ENCODE results near the gene RSPH9. TPM values are rescaled to one million over a fixed set of nuclear protein-coding genes. Genes with fewer than 3 reads are reported as not detected.

Gene RSPH9
- total RNA-seq, 6 experiments from 2014 or later: not detected

GRCh38 chr6:43714311-43715055 lies 69.6 kb downstream of the RSPH9 start:
- WGBS (ENCODE audit: insufficient coverage, low coverage, low lambda C conversion rate, missing lambda C conversion rate): 33% methylated on average over 3 of the region's 9 CpGs
- Histone ChIP-seq H3K9me3 (no peaks in the 10 kb centered on the region), H3K36me3 (no peaks in the 10 kb centered on the region), H3K27me3 (no peaks in the 10 kb centered on the region), H3K27ac (no peak overlapping the region), H3K4me1 (no peaks in the 10 kb centered on the region), H3K4me3 (no peak overlapping the region)
- intact Hi-C loops (cut with DNase I): loop anchor here in 1 of 2 donors (10.0 kb wide), 1 partner anchor 50 kb away; no protein-coding TSS in a partner anchor
- no peak for TF ChIP-seq CTCF (IDR thresholded peaks at IDR 0.05)
- TF ChIP-seq POLR2A (IDR thresholded peaks at IDR 0.05): no peak
- no peak for DNase-seq
- ATAC-seq: no peak

- Histone ChIP-seq H3K27me3 (no peaks in the 10 kb centered on the region), H3K4me3 (no peak overlapping the region), H3K9me3 (no peaks in the 10 kb centered on the region), H3K27ac (no peak overlapping the region), H3K4me1 (no peaks in the 10 kb centered on the region), H3K36me3 (no peaks in the 10 kb centered on the region)
- DNase-seq (no peak), ATAC-seq (no peak)
- TF ChIP-seq POLR2A (IDR thresholded peaks at IDR 0.05): no peak
- WGBS (ENCODE audit: insufficient coverage, low coverage, low lambda C conversion rate, missing lambda C conversion rate): 60% methylated on average over 2 of the region's 5 CpGs
- intact Hi-C loops (cut with DNase I): loop anchor here in 1 of 2 donors (10.0 kb wide), 1 partner anchor 50 kb away; no protein-coding TSS in a partner anchor
Measured at GRCh38 chr6:43715056-43715788, 70.4 kb downstream of the RSPH9 start.

- H3K4me1 ChIP-seq: no peaks in the 10 kb centered on the region
- H3K36me3 ChIP-seq: no peaks in the 10 kb centered on the region
- intact Hi-C loops (cut with DNase I): loop anchor here in 1 of 2 donors (10.0 kb wide), 1 partner anchor 49 kb away; no protein-coding TSS in a partner anchor
- no peaks in the 10 kb centered on the region for H3K9me3 ChIP-seq
- 73% methylated on average over 3 of the region's 9 CpGs for WGBS (ENCODE audit: insufficient coverage, low coverage, low lambda C conversion rate, missing lambda C conversion rate)
- no peaks in the 10 kb centered on the region for H3K27me3 ChIP-seq
- TF ChIP-seq CTCF (IDR thresholded peaks at IDR 0.05): no peak
- no peak for TF ChIP-seq POLR2A (IDR thresholded peaks at IDR 0.05)
- no peak overlapping the region for H3K27ac ChIP-seq
- ATAC-seq: no peak
- H3K4me3 ChIP-seq: no peak overlapping the region
- DNase-seq: no peak
Measured at GRCh38 chr6:43716099-43716498, 71.3 kb downstream of the RSPH9 start.

- H3K27ac ChIP-seq: no peak overlapping the region
- TF ChIP-seq CTCF (IDR thresholded peaks at IDR 0.05) (no peak), POLR2A (IDR thresholded peaks at IDR 0.05) (no peak)
- WGBS (ENCODE audit: insufficient coverage, low coverage, low lambda C conversion rate, missing lambda C conversion rate): 85% methylated on average over 5 of the region's 8 CpGs
- no peak overlapping the region for H3K4me3 ChIP-seq
- H3K27me3 ChIP-seq: no peaks in the 10 kb centered on the region
- ATAC-seq (no peak), DNase-seq (no peak)
- H3K4me1 ChIP-seq: no peaks in the 10 kb centered on the region
- intact Hi-C loops (cut with DNase I): loop anchor here in 1 of 2 donors (10.0 kb wide), 1 partner anchor 47 kb away; no protein-coding TSS in a partner anchor
- H3K9me3 ChIP-seq: no peaks in the 10 kb centered on the region
- H3K36me3 ChIP-seq: no peaks in the 10 kb centered on the region
Measured at GRCh38 chr6:43717389-43717788, 72.6 kb downstream of the RSPH9 start.

GRCh38 chr6:43717822-43718221 lies 73.0 kb downstream of the RSPH9 start:
- no peaks in the 10 kb centered on the region for H3K36me3 ChIP-seq
- H3K4me3 ChIP-seq: no peak overlapping the region
- WGBS (ENCODE audit: insufficient coverage, low coverage, low lambda C conversion rate, missing lambda C conversion rate): no CpG with 5 or more reads among the region's 12 CpGs
- ATAC-seq: no peak
- no peaks in the 10 kb centered on the region for H3K9me3 ChIP-seq
- no peaks in the 10 kb centered on the region for H3K4me1 ChIP-seq
- no peak for DNase-seq
- no peaks in the 10 kb centered on the region for H3K27me3 ChIP-seq
- intact Hi-C loops (cut with DNase I): loop anchor here in 1 of 2 donors (10.0 kb wide), 1 partner anchor 47 kb away; no protein-coding TSS in a partner anchor
- TF ChIP-seq CTCF (IDR thresholded peaks at IDR 0.05): no peak
- TF ChIP-seq POLR2A (IDR thresholded peaks at IDR 0.05): no peak
- H3K27ac ChIP-seq: no peak overlapping the region
